ENCODE results near the gene ZNF285.
"Not testable (repeated sequence)": the region's sequence is repeated elsewhere in the genome, so short reads cannot be mapped to it uniquely, and the experiment has no call there.

ZNF285 gene

GRCh38 chr19:44401139-44402115 is at the start of gene ZNF285:
Gene ZNF285 (minus strand): TSS chr19:44401608. CDS start chr19:44397213, 4,395 bp downstream.
- peak; percentile 73 for DNase-seq

DNA sequence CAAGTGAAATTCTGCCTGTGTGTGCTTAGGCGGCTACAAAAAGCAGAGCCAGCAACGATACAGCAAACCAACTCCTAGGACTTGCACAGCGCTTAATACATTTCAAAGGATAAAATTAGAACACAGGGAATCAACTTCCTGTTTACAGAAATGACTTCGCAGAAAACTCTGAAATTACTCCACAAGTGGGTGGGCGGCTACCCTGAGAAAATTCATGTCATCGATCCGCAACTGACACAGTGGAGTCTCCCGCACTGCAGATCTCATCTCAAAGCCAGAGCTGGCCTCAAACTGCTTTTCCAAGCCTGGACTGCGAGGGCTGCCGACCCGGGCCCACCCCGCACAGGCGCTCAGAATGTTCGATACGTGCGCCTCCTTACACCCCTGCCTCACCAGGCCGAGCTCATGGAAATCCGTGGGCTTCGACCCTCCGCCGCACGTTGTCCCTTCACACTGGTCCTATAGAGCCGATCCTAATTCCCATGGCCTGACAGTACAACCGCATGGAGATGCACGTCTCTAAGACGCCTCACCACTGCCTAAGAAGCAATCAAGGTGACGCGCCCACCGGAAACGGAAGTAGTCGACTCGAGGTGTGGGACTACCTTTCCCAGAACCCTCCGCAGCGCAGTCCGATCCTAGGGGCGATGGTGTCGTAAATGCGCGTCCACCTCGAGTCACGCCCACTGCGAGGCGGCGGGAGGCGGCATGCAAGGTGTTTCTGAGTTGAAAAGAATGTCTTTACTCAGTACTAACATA is 46.7 kb upstream of the ZNF285 start, which contains the start of gene ZNF229:
ZNF229 (minus strand) TSS at position 557 of the 759 bp plus-strand sequence. CDS start 5,625 bp downstream, outside the sequence.
- peak; percentile 67 for DNase-seq

GRCh38 chr19:44438441-44438840 is 37.0 kb upstream of the ZNF285 start:
- DNase-seq, result no peak

GRCh38 chr19:44435441-44435840 is 34.0 kb upstream of the ZNF285 start:
- DNase-seq, result no peak

GRCh38 chr19:44430956-44431355 is 29.5 kb upstream of the ZNF285 start:
- DNase-seq, result no peak

DNA sequence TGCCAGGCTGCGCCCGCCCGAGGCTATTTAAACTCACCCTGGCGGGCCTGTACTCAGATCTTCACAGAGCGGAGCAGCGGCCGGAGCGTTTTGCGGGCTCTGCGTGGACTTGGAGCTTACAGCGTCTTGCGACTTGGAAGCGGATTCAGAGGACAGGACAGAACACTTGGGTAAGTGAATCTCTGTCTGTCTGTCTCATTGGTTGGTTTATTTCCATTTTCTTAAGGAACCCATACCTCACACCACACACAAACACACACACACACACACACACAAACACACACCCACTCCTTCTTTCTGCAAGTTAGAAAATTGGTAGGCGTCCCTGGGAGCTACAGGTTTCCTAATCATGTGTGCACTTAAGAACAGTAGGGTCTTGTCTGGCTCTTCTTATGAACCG is 14.1 kb upstream of the ZNF285 start:
- not testable (repeated sequence) for DNase-seq

DNA sequence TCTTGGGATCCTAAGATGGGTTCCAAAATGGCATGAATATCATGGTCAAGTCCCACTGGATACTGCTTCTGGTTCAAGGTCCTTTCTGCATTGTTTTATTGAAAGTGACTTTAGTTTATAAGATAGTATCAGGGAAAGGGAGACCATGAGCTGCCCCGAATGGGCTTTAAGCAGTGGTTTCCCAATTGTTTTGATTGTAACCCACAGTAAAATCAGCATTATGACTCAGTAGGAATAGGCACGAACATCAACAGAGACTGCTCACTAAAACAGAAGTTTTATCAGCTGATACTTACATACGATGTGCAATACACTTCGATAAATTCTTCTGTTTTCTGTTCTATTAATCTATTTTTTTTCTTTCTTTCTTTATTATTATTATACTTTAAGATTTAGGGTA is 12.1 kb downstream of the ZNF285 start:
- DNase-seq, result not testable (repeated sequence)

DNA sequence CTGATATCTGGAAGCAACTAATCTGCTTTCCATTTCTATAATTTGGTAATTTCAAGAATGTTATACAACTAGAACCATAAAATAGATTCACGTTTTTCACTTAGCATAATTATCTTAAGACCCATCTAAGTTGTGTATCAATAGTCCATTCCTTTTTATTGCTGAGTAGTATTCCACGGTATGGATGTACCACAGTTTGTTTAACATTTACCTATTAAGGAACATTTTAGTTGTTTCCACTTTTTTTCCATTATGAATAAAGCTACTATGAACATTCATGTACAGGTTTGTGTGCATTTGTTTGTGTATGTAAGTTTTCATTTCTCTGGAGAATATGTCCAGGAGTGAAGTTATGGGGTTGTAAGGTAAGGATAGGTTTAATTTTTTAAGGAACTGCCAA is 26.6 kb downstream of the ZNF285 start:
- DNase-seq, result no peak

DNA sequence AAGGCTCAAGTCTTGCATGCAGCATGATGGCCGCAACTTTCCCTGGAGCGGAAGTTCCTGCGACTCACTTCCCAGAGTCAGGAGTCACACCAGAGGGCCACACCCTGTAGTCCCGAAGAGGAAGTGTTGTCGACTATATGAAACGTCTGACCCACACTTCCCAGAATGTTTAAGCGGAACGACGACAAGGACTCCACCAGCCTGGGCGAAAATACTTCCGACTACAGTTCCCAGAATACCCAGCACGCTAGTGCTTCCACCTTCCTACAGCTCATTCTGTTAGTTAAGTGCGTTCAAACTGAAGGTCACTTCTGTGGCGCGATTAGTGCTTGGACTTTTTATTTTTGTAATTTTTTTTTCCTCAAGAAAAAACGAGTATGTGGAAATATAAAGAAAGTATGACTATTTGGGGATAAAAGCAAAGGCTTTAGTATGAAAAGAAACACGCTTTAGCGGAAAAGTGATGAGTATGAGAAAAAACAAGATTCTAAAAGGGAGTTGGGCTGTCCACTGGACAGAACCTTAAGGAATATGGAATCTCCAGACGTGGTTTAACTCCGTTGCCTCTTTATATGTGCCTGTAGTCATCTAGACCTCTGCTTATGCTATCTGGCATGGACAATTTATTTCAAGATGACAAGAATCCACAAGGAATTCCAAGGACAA is 29.5 kb downstream of the ZNF285 start:
- no peak for DNase-seq

GRCh38 chr19:44367024-44367423 is 34.4 kb downstream of the ZNF285 start:
- DNase-seq, result no peak

DNA sequence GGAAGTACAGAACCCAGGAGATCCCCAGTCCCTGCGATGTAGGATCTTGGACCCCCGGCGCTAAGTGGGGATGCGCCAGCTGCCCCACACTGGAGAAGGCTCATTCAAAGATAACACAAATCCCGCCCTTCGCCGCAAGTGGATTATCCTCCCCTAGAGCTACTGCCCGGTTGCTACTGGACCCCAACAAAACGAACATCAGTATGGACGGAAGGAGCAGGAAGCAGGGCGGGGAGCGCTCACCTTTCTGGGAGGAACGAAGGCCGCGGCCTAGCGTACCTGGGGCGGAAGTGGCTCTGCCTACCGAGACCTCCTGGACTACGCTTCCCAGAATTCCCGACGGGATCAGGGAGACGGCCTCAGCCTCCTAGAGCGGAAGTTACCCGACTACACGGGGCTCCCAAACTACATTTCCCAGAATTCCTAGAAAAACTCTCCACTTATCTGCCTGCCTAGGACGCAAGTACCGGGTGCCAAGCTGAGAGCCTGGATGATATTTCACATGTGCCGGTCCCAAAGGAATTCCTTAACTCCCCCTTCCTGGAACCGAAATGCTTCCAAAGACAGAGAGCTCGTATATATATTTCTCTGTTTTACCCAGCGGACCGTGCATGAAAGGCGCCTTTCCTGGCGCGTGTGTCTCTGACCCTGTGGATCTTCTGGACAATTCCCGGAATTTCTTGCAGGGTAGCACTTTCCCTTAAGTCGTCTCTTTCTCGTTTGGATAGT is 44.9 kb downstream of the ZNF285 start, which contains the start of gene ZNF112:
ZNF112 (minus strand) TSS at position 298 of the 729 bp plus-strand sequence. CDS start 16,141 bp downstream, outside the sequence.
- DNase-seq, result peak; percentile 1

GRCh38 chr19:44346556-44346955 is 54.9 kb downstream of the ZNF285 start:
- no peak for DNase-seq

- no peak for DNase-seq
These were observed 55.4 kb downstream of the ZNF285 start for GRCh38 chr19:44345959-44346358.

DNA sequence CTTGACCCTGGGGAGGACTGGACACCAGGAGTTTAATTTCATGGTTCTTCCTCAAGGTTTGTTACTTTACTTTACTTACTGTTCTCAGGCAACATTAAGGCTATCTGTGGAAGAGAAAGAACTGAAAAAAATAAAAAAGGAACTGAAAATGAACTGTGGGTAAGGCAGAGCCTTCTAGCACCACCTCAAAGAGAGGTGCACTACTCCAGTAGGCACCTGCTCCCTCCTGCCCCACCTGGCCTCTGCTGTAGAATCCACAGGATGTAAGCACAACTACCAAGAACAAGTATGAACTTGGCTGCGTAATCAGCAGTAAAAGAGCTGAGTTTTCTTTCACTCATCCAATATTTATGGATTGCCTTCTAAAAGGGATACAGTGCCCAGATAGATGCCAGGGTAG is 57.2 kb downstream of the ZNF285 start:
- DNase-seq, result no peak

DNA sequence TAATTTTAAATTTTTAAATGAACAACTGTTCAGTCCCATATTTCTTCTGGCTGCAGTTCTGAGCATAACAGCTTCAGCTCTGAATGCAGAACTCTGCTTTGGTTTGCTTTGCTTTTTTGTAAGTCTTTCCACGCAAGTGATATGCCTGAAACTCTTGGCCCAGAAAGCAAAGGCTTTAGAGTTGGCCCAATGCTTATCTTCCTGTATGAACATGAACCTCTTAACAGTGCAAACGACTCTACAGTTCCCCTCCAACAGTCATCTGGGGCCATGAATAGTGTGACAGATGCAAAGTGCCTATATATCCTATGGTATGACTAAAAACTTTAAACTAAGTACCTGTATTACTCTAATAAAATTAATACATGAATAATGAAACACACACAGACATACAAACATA is 59.6 kb downstream of the ZNF285 start:
- no peak for DNase-seq

- not testable (repeated sequence) for DNase-seq
These were observed 66.8 kb downstream of the ZNF285 start for GRCh38 chr19:44334639-44335038.
